NCI-H2107 treated with DMSO at 0.1 percent for 48 hours (cell line): ENCODE data around the gene SSRP1.

Experiments used
- DNase-seq: peaks from one replicate; lab custom pipeline; 2025; ENCODE audit not compliant: unreplicated experiment; lab: John Stamatoyannopoulos, UW

Gene SSRP1

DNA sequence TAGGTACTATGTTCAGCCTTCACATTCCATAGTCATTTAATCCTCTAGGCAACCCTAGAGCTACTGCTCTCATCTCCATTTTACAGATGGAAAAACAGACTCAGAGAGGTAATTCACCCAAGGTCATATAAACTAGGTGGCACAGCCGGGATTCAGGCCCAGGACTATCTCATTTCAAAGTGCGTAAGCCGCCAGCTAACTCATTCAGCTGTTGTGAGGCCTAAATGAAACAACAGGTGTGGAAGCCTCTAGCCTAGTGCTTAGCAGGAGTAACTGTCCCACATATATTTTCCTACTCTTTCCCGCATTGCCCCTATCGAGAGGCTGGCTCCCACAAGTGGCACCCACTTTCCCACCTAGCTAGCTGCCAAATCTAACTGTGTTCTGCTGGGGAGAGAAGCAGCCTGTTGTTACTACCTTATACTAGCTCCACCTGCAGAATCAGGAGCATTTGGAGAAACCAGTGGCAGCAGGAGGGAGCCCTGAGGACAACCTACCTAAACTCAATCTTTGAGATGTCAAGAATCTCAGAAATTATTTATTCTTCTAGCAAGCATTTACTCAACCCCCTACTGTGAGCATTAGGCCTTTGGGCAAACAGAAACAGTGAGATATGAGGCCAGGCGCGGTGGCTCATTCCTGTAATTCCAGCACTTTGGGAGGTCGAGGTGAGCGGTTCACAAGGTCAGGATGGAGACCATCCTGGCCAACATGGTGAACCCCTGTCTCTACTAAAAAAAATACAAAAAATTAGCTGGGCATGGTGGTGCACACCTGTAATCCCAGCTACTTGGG is 24.4 kb upstream of the SSRP1 start:
- no peak for DNase-seq

DNA sequence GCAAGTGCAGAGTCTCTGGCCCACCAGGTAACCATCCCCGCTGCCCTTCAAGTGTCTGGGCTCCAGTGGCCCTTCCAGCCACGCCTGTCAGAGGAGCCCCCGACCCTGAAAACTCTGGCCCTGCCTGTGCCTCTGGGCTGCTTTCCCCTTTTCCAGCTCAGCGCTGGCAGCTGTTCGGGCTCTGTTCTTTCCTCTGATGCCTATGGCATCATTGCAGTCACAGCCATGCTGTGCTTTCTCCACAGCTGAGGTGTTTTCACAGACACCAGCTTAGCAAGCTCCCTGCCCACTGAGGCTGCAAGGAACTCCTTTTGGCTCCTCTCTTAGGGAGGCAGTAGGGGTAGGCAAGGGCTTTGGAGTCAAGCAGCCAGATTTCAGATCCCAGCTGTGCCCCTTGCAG is 23.7 kb upstream of the SSRP1 start:
- no peak for DNase-seq

GRCh38 chr11:57358991-57359390 is 23.3 kb upstream of the SSRP1 start:
- DNase-seq = no peak

DNA sequence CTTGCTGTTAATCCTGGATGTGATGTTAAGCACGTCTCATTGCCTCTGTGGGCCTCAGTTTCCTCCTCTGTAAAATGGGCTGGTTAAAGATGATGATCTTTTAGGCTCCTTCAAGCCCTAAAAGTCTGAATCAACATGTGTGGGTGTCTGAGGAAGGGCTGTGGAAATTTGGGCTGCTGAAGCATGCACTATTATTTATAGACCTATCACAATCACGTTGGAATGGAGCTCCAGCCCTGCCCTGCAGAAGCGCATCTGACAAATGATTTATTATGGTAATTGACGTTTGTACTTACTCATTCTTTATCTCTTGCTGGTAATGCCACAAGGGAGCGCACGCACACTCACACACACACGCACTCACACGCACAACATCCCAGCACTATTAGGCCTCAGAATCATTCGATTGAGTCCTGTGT is 22.9 kb upstream of the SSRP1 start:
- no peak for DNase-seq

DNA sequence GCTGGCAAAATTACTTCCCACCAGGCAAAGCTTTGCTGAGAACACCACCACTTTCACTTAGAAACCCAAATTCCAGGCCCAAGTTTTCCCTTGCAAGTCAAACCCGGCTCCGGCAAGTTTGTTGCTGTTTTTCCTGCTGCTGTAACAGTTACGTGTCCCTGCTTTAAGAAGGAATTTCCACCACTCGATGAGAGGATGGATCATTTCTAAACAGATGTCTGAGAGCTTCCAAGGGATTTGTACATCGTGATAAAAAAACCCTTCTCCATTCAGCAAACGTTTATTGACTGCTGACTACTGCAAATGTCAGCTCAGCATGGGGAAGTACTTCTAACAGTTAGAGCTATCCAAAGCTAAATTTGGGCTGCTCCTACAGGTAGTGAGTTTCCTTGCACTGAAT is 22.2 kb upstream of the SSRP1 start:
- no peak for DNase-seq

GRCh38 chr11:57357310-57357709 is 21.6 kb upstream of the SSRP1 start:
- no peak for DNase-seq

GRCh38 chr11:57356268-57356667 is 20.6 kb upstream of the SSRP1 start:
- DNase-seq = no peak

DNA sequence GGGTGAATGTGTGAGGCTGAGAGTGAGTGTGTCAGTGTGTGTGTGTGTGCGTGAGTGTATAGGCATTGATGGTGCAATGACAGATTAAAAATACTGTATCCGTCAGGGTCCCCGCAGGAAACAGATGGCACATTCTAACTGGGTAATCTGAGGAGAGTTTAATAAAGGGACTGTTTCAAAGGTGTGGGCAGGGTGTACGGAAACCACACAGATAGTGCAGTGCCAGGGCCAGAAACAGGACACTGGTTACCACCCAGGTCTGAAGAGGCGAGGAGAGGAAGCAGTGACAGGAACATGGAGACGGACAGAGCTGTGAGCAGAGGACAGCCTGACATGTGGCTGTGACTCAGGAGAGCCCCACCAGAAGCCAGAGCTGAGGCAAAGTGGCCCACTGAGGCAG is 19.0 kb upstream of the SSRP1 start:
- DNase-seq = no peak

DNA sequence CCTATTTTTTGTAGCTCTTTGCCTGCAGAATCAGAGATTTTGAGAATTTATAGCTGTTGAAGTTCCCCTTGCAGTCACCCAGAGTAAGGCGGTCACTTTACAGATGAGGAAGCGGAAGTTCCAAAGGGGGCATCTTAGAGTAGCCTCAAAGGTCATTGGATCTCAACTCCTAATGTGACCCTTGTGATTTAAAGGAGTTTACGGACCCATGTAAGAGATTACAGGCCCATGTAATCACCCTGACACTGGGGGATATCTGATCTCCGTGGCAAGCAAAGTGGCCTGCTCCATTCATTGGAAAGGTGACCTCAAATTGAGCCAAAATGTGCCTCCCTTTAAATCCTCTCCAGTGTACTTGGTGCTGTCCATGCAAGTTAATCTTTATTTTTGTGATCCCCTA is 18.2 kb upstream of the SSRP1 start:
- no peak for DNase-seq

- DNase-seq = no peak
Observed at GRCh38 chr11:57353446-57353845, 17.8 kb upstream of the SSRP1 start.

- DNase-seq = no peak
Observed at GRCh38 chr11:57353036-57353435, 17.3 kb upstream of the SSRP1 start.

- no peak for DNase-seq
Observed at GRCh38 chr11:57349491-57350274, 14.0 kb upstream of the SSRP1 start.

DNA sequence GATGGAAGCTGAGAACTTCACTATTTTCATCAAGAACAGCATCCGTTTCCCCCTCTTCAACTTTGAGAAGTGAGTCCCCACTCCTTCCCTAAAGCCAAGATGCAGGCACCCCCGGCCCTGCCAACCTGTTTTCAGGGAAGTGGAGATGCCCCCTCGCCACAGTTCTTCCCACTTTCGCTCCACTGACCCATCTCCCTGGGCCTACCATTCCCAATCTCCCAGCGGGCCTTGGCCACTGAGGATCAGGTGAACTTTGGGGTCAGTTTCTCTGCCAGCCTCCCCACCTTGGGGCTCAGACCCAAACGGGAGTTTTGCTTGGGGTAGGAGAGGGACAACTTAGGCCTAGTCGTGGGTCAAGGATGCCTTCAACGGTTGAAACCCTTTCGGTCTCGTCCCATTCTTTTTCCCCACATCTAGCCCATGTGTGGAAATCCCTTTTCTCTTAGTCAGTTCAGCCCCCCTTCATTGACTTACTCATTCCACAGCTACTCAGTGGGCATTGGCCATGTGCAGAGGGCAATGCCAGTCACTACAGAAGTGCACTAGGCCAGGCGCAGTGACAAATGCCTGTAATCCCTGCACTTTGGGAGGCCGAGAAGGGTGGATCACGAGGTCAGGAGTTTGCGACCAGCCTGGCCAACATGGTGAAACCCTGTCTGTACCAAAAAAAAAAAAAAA is 13.1 kb upstream of the SSRP1 start:
- DNase-seq = no peak

DNA sequence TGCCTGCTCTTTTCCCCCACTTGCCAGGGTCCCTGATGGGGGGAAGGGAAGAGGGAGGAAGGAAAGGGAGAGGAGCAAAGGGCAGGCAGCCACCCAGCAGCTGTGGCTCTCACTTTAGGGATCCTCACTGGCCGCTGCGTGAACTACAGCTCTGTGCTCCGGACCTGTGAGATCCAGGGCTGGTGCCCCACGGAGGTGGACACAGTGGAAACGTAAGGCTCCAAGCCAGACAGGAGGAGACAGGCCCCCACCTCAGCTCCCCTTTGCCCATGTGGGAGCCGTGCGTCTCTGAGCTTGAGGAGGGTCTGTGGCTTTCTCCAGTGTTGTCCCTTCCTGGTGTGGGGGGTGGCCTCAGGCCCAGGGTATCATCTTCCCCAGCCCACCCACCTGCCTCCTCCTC is 12.4 kb upstream of the SSRP1 start:
- no peak for DNase-seq

DNA sequence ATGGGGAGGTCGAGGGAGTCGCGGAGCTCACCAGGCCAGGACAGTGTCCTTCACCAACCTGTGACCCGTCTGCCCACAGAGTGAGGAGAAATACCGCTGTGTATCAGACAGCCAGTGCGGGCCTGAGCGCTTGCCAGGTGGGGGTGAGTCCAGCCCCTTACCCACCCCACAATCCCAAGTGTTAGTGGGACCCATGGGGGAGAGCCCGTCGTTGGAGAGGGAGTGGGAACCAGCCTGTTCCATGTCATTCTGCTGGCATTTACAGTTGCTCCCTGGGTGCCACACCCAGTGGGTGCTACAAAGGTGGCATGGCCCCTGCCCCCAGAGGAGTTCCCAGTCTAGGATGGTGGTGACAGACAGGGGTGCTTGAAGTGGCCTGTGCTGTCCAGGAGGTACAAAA is 11.6 kb upstream of the SSRP1 start:
- no peak for DNase-seq

DNA sequence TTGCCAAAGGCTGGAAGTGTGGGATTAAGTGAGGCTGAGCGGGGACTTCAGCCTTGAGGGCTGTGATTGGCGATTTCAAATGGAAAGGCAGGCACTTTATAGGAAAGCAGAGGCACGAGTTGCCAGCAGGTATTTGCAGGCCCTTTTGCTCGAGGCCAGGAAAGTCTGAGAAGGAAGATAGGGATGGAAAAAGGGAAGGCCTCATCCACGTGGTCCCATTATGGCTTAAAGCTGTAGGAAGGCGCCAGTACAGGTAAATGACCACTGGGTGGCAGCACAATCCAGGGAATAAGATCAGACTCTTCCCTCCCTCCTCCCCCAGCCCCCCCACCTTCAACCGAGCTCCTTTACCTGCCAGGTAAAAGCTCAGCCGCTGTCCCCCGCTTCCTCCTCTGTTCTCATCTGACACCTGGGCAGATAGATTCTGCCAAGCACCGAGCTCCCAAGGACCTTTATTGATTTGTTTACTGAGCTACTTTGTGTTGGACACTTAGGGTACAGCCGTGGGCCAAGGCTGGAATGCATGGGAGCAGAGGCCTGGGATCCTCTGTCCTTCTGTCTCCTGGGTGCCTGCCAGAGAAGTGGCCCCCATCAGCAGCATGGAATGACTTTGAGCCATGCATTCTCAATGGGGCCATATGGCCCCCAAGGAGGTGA is 10.0 kb upstream of the SSRP1 start:
- DNase-seq = peak; percentile 66

DNA sequence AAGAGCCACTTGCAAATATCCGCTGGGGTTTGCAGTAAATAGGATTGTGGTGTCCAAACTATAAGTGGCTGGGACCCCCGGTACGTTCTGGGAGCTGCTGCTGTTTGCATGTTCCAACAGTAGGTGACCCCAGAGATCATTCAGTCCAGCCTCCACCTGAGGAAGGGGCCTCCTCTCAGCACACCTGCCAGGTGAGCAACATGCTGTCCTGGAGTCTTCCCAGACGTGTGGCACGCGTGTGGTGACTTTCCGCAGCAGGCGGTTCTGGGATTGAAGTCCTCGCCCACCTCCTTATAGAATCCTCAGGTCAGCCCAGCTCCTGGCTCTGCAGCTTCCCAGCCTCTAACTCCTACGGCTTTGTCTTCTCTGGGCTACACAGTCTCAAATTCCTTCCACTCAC is 9.1 kb upstream of the SSRP1 start:
- no peak for DNase-seq

- peak; percentile 10 for DNase-seq
Observed at GRCh38 chr11:57343825-57344224, 8.1 kb upstream of the SSRP1 start.

DNA sequence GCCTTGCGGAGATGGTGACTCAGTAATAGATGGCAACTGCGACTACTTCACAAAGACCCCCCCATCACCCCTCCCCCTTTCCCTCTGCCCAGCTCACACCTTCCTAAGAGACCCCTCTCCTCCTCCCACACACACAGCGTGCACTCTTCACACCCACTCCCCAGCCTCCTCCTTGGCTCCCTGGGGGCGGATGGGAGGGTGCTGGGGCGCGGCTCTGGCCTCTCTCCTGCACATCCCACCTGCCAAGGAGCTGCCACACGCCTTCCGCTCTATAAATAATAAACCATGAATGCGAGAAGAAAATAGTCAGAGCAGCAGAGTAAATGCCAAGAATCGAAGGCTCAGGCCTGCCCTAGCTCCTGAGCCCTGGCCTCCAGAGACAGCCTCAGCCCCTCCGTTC is 7.0 kb upstream of the SSRP1 start:
- DNase-seq = no peak

DNA sequence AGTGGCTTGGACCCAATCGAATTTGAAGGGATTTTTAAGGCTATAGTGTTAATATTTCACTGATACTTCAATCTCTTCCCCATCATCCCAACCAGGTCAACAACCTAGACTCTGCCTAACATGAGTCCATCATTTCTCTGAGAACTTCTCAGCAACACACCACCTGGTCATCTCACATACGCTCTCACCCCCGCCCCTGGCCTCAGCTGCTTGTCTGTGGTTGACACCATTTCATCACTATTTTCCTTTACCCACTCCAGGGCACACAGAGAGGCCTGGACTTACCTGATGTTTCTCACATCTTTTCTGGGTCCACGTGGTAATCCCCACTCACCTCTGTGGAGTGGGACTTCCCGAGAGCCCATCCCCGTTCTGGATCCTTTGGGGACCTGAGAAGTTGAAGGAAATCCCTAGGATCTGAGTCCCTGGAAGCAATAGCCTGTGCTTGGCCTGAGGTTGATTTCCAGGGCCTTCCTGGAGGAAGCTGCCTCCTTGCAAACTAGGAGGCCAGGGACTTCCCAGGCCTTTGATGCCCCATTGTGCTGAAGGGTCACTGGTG is 5.6 kb upstream of the SSRP1 start:
- DNase-seq = no peak

- no peak for DNase-seq
Observed at GRCh38 chr11:57340039-57340615, 4.4 kb upstream of the SSRP1 start.
